ENCODE data around the gene ALDH1L2. TPM values are rescaled to one million over a fixed set of nuclear protein-coding genes. Genes with fewer than 3 reads are reported as not detected.

ALDH1L2 gene
- total RNA-seq, 1 experiment from 2014 or later: 0.15 TPM

DNA sequence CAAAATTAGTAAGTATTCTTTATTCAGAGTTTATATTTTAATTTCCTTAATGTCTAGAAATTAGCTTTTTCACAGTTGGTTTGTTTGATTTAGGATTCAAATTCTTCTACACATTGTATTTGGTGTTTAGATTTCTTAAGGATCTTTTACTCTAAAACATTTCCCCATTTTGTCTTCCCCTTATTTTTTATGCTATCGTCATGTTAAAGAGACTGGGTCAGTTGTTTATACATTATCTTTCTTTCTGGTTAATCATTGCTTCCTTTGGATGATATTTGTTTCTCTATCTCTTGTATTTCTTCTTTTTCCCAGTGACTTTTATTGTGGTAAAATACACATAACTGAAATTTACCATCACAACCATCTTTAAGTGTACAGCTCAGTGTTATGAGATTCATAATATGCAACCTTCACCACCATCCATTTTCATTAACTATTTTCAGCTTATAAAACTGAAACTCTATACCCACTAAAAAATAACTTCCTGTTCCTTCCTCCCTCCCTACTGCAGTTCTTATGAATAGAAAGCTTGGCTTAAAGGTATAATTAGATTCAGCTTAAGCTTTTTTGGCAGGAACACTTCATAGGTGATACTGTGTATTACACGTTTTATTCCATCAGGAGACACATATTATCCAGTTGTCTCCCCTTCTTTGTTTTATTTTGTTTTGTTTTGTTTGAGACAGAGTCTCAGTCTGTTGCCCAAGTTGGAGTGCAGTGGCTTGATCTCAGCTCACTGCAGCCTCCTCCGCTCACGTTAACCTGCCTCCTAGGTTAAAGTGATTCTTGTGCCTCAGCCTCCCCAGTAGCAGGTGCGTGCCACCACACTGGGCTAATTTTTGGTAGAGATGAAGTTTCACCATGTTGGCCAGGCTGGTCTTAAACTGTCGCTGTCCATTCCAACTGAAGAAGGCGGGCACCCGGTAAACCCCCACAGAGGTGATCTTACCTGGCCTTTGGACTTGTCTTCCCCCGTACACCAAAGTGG lies 53.1 kb downstream of the ALDH1L2 start:
- ChIA-PET CTCF (no interaction called here), POLR2A (ENCODE audit: unreplicated experiment) (no interaction called here)
- intact Hi-C loops (cut with micrococcal nuclease): loop anchor here (2.0 kb wide), 1 partner anchor 44 kb away; the partner anchor contains the start of gene NOPCHAP1
- Histone ChIP-seq H3K4me3 (ENCODE audit: low read length) (no peak overlapping the region), H3K79me2 (ENCODE audit: low read length) (no peaks in the 10 kb centered on the region), H3K9ac (ENCODE audit: low read length) (no peak overlapping the region), H3K4me1 (ENCODE audit: insufficient read depth, low read length) (no peaks in the 10 kb centered on the region), H3F3A (ENCODE audit: low read length, unreplicated experiment) (no peaks in the 10 kb centered on the region), H3K27me3 (ENCODE audit: low read length) (no peaks in the 10 kb centered on the region), H2AFZ (ENCODE audit: low read length) (no peak overlapping the region), H3K36me3 (ENCODE audit: low read depth, low read length) (no peaks in the 10 kb centered on the region), H3K9me2 (replicated peaks; ENCODE audit: low read length) (no peaks in the 10 kb centered on the region), H3K27ac (ENCODE audit: low read length) (no peak overlapping the region), H3K9me3 (ENCODE audit: low read length) (no peaks in the 10 kb centered on the region), H3K4me2 (ENCODE audit: low read length) (no peak overlapping the region), H4K20me1 (ENCODE audit: low read length) (no peaks in the 10 kb centered on the region)
- BruUV-seq (replicated peaks): no TSS peak
- ATAC-seq (peak; percentile 64), DNase-seq (no peak)
- no peak for TF ChIP-seq EZH2 (IDR thresholded peaks at IDR 0.05; ENCODE audit: low read length, unreplicated experiment)
- no peak for TF ChIP-seq EZH2phosphoT487 (IDR thresholded peaks at IDR 0.05; ENCODE audit: borderline replicate concordance, low read length)
- TF ChIP-seq CTCF (conservative IDR thresholded peaks at IDR 0.05; ENCODE audit: low read depth, low read length): no peak

DNA sequence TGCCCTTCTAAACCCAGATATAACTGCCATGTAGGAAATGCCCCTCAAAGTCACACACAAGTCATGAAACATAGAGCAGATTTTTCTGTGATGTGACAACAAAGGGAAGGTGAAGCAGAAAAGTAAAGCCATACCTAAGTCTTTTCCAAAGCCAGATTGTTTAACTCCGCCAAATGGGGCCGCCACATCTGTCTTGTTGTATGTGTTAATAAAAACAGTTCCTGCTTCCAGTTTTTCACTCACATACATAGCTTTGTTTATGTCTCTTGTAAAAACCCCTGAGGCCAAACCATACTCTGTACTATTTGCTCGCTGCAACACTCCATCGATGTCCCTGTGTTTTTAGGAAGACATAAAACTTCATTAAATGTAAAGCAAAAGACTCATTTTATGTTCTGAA lies 57.8 kb downstream of the ALDH1L2 start:
- Histone ChIP-seq H3K36me3 (ENCODE audit: low read depth, low read length) (no peaks in the 10 kb centered on the region), H3K27ac (ENCODE audit: low read length) (no peak overlapping the region), H3K79me2 (ENCODE audit: low read length) (no peaks in the 10 kb centered on the region), H3K9me3 (ENCODE audit: low read length) (no peaks in the 10 kb centered on the region), H3K27me3 (ENCODE audit: low read length) (no peaks in the 10 kb centered on the region), H4K20me1 (ENCODE audit: low read length) (no peaks in the 10 kb centered on the region), H3K9me2 (replicated peaks; ENCODE audit: low read length) (no peaks in the 10 kb centered on the region), H3K9ac (ENCODE audit: low read length) (no peak overlapping the region), H3F3A (ENCODE audit: low read length, unreplicated experiment) (no peaks in the 10 kb centered on the region), H3K4me1 (ENCODE audit: insufficient read depth, low read length) (no peaks in the 10 kb centered on the region), H3K4me2 (ENCODE audit: low read length) (no peak overlapping the region), H3K4me3 (ENCODE audit: low read length) (no peak overlapping the region), H2AFZ (ENCODE audit: low read length) (no peak overlapping the region)
- CTCF ChIA-PET: no interaction called here
- TF ChIP-seq EZH2phosphoT487 (IDR thresholded peaks at IDR 0.05; ENCODE audit: borderline replicate concordance, low read length): no peak
- no peak for TF ChIP-seq CTCF (conservative IDR thresholded peaks at IDR 0.05; ENCODE audit: low read depth, low read length)
- no peak for TF ChIP-seq EZH2 (IDR thresholded peaks at IDR 0.05; ENCODE audit: low read length, unreplicated experiment)
- POLR2A ChIA-PET (ENCODE audit: unreplicated experiment): interaction anchor here (0.6 kb wide), 1 partner anchor 139 kb away, joined by 3 read pairs; no protein-coding TSS in a partner anchor
- DNase-seq (no peak), ATAC-seq (no peak)
- intact Hi-C loops (cut with micrococcal nuclease): no loop called here
- BruUV-seq (replicated peaks): no TSS peak

GRCh38 chr12:105025890-105026289 lies 58.4 kb downstream of the ALDH1L2 start:
- Histone ChIP-seq H3K4me3 (ENCODE audit: low read length) (no peak overlapping the region), H3K4me2 (ENCODE audit: low read length) (no peak overlapping the region), H4K20me1 (ENCODE audit: low read length) (no peaks in the 10 kb centered on the region), H3K9me3 (ENCODE audit: low read length) (no peaks in the 10 kb centered on the region), H3K4me1 (ENCODE audit: insufficient read depth, low read length) (no peaks in the 10 kb centered on the region; the same call in 1 of the 2 replicates), H2AFZ (ENCODE audit: low read length) (no peak overlapping the region), H3K36me3 (ENCODE audit: low read depth, low read length) (no peaks in the 10 kb centered on the region), H3K9me2 (replicated peaks; ENCODE audit: low read length) (no peaks in the 10 kb centered on the region), H3K79me2 (ENCODE audit: low read length) (no peaks in the 10 kb centered on the region), H3K27me3 (ENCODE audit: low read length) (no peaks in the 10 kb centered on the region), H3K9ac (ENCODE audit: low read length) (no peak overlapping the region), H3F3A (ENCODE audit: low read length, unreplicated experiment) (no peaks in the 10 kb centered on the region), H3K27ac (ENCODE audit: low read length) (no peak overlapping the region)
- BruUV-seq (replicated peaks): no TSS peak
- ATAC-seq (peak; percentile 54), DNase-seq (peak; percentile 15)
- intact Hi-C loops (cut with micrococcal nuclease): no loop called here
- TF ChIP-seq CTCF (conservative IDR thresholded peaks at IDR 0.05; ENCODE audit: low read depth, low read length) (no peak), EZH2 (IDR thresholded peaks at IDR 0.05; ENCODE audit: low read length, unreplicated experiment) (no peak), EZH2phosphoT487 (IDR thresholded peaks at IDR 0.05; ENCODE audit: borderline replicate concordance, low read length) (no peak)
- CTCF ChIA-PET: no interaction called here
- POLR2A ChIA-PET (ENCODE audit: unreplicated experiment): interaction anchor here (0.6 kb wide), 1 partner anchor 139 kb away, joined by 3 read pairs; no protein-coding TSS in a partner anchor
